Hepatocyte (in vitro differentiated cells): ENCODE measurements around the gene DDX56.

Experiments used
- EZH2 ChIP-seq: fragments of 200-600 bp; sonication (generic); IDR thresholded peaks from 2 replicates; pipeline ENCODE4 v1.6.1; 2016; ENCODE audit warnings: antibody characterized with exemption, mild to moderate bottlenecking, borderline replicate concordance
- TF ChIP-seq, protein P1 (sequence below): fragments of 200-600 bp; sonication (generic); IDR thresholded peaks from 2 replicates; pipeline ENCODE4 v1.5.1; 2016; ENCODE audit warnings: antibody characterized with exemption, mild to moderate bottlenecking; ENCODE audit not compliant: poor library complexity

GRCh38 chr7:44583146-44583865 lies 9.6 kb upstream of the DDX56 start:
- TF ChIP-seq EZH2: no peak
- TF ChIP-seq, protein P1, sequence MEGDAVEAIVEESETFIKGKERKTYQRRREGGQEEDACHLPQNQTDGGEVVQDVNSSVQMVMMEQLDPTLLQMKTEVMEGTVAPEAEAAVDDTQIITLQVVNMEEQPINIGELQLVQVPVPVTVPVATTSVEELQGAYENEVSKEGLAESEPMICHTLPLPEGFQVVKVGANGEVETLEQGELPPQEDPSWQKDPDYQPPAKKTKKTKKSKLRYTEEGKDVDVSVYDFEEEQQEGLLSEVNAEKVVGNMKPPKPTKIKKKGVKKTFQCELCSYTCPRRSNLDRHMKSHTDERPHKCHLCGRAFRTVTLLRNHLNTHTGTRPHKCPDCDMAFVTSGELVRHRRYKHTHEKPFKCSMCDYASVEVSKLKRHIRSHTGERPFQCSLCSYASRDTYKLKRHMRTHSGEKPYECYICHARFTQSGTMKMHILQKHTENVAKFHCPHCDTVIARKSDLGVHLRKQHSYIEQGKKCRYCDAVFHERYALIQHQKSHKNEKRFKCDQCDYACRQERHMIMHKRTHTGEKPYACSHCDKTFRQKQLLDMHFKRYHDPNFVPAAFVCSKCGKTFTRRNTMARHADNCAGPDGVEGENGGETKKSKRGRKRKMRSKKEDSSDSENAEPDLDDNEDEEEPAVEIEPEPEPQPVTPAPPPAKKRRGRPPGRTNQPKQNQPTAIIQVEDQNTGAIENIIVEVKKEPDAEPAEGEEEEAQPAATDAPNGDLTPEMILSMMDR: no peak
